ENCODE results near the gene PLCB4.
A peak's percentile ranks its signal among the peaks of the same experiment; 100 is the strongest.

Gene PLCB4

GRCh38 chr20:9172851-9173250 lies 104.0 kb downstream of the PLCB4 start:
- no peak overlapping the region for H3K4me3 ChIP-seq (ENCODE audit: low read depth, low read length)
- no peak overlapping the region for H3K27ac ChIP-seq (ENCODE audit: low read depth, low read length)
- no peaks in the 10 kb centered on the region for H3K36me3 ChIP-seq (ENCODE audit: control insufficient read depth, insufficient read depth, low read length)
- no peaks in the 10 kb centered on the region for H3K27me3 ChIP-seq (ENCODE audit: control insufficient read depth, insufficient read depth, low read length)
- H3K9ac ChIP-seq (ENCODE audit: low read length), result no peak overlapping the region
- no peaks in the 10 kb centered on the region for H3K9me3 ChIP-seq (ENCODE audit: control insufficient read depth, insufficient read depth, low read depth, low read length)
- H3K4me1 ChIP-seq (ENCODE audit: control insufficient read depth, insufficient read depth, low read length), result no peaks in the 10 kb centered on the region

- Histone ChIP-seq H3K4me1 (ENCODE audit: control insufficient read depth, insufficient read depth, low read length) (peaks cover 24% of the 10 kb centered on the region), H3K27me3 (ENCODE audit: control insufficient read depth, insufficient read depth, low read length) (no peaks in the 10 kb centered on the region), H3K36me3 (ENCODE audit: control insufficient read depth, insufficient read depth, low read length) (no peaks in the 10 kb centered on the region), H3K27ac (ENCODE audit: low read depth, low read length) (no peak overlapping the region), H3K4me3 (ENCODE audit: low read depth, low read length) (no peak overlapping the region), H3K9me3 (ENCODE audit: control insufficient read depth, insufficient read depth, low read depth, low read length) (no peaks in the 10 kb centered on the region), H3K9ac (ENCODE audit: low read length) (no peak overlapping the region)
Observed at GRCh38 chr20:9177278-9177677, 108.4 kb downstream of the PLCB4 start.

- Histone ChIP-seq H3K9me3 (ENCODE audit: control insufficient read depth, insufficient read depth, low read depth, low read length) (no peaks in the 10 kb centered on the region), H3K36me3 (ENCODE audit: control insufficient read depth, insufficient read depth, low read length) (no peaks in the 10 kb centered on the region), H3K4me1 (ENCODE audit: control insufficient read depth, insufficient read depth, low read length) (peaks cover 24% of the 10 kb centered on the region), H3K27me3 (ENCODE audit: control insufficient read depth, insufficient read depth, low read length) (no peaks in the 10 kb centered on the region), H3K27ac (ENCODE audit: low read depth, low read length) (peak overlapping the region; percentile 41; the same call in 1 of the 2 replicates), H3K9ac (ENCODE audit: low read length) (no peak overlapping the region), H3K4me3 (ENCODE audit: low read depth, low read length) (no peak overlapping the region)
Observed at GRCh38 chr20:9179193-9179802, 110.4 kb downstream of the PLCB4 start.

- Histone ChIP-seq H3K27me3 (ENCODE audit: control insufficient read depth, insufficient read depth, low read length) (no peaks in the 10 kb centered on the region), H3K9me3 (ENCODE audit: control insufficient read depth, insufficient read depth, low read depth, low read length) (no peaks in the 10 kb centered on the region), H3K9ac (ENCODE audit: low read length) (no peak overlapping the region), H3K4me1 (ENCODE audit: control insufficient read depth, insufficient read depth, low read length) (peaks cover 24% of the 10 kb centered on the region), H3K4me3 (ENCODE audit: low read depth, low read length) (no peak overlapping the region), H3K27ac (ENCODE audit: low read depth, low read length) (peak overlapping the region; percentile 41), H3K36me3 (ENCODE audit: control insufficient read depth, insufficient read depth, low read length) (no peaks in the 10 kb centered on the region)
Observed at GRCh38 chr20:9179867-9180266, 111.0 kb downstream of the PLCB4 start.

GRCh38 chr20:9180481-9181257 lies 111.8 kb downstream of the PLCB4 start:
- Histone ChIP-seq H3K36me3 (ENCODE audit: control insufficient read depth, insufficient read depth, low read length) (no peaks in the 10 kb centered on the region), H3K4me3 (ENCODE audit: low read depth, low read length) (peak overlapping the region; percentile 13; the same call in 1 of the 2 replicates), H3K27ac (ENCODE audit: low read depth, low read length) (peak overlapping the region; percentile 41), H3K27me3 (ENCODE audit: control insufficient read depth, insufficient read depth, low read length) (no peaks in the 10 kb centered on the region), H3K9me3 (ENCODE audit: control insufficient read depth, insufficient read depth, low read depth, low read length) (no peaks in the 10 kb centered on the region), H3K4me1 (ENCODE audit: control insufficient read depth, insufficient read depth, low read length) (peaks cover 24% of the 10 kb centered on the region), H3K9ac (ENCODE audit: low read length) (no peak overlapping the region)

- no peak overlapping the region for H3K4me3 ChIP-seq (ENCODE audit: low read depth, low read length)
- H3K36me3 ChIP-seq (ENCODE audit: control insufficient read depth, insufficient read depth, low read length), result no peaks in the 10 kb centered on the region
- no peaks in the 10 kb centered on the region for H3K9me3 ChIP-seq (ENCODE audit: control insufficient read depth, insufficient read depth, low read depth, low read length)
- H3K27ac ChIP-seq (ENCODE audit: low read depth, low read length), result no peak overlapping the region
- peaks cover 12% of the 10 kb centered on the region for H3K4me1 ChIP-seq (ENCODE audit: control insufficient read depth, insufficient read depth, low read length)
- H3K27me3 ChIP-seq (ENCODE audit: control insufficient read depth, insufficient read depth, low read length), result no peaks in the 10 kb centered on the region
- H3K9ac ChIP-seq (ENCODE audit: low read length), result no peak overlapping the region
Observed at GRCh38 chr20:9185511-9185910, 116.6 kb downstream of the PLCB4 start.

GRCh38 chr20:9186396-9186795 lies 117.5 kb downstream of the PLCB4 start:
- Histone ChIP-seq H3K36me3 (ENCODE audit: control insufficient read depth, insufficient read depth, low read length) (no peaks in the 10 kb centered on the region), H3K4me1 (ENCODE audit: control insufficient read depth, insufficient read depth, low read length) (peaks cover 3% of the 10 kb centered on the region; the same call in 1 of the 2 replicates), H3K9me3 (ENCODE audit: control insufficient read depth, insufficient read depth, low read depth, low read length) (no peaks in the 10 kb centered on the region), H3K27ac (ENCODE audit: low read depth, low read length) (no peak overlapping the region), H3K9ac (ENCODE audit: low read length) (no peak overlapping the region), H3K4me3 (ENCODE audit: low read depth, low read length) (no peak overlapping the region), H3K27me3 (ENCODE audit: control insufficient read depth, insufficient read depth, low read length) (no peaks in the 10 kb centered on the region)

- no peak overlapping the region for H3K4me3 ChIP-seq (ENCODE audit: low read depth, low read length)
- H3K36me3 ChIP-seq (ENCODE audit: control insufficient read depth, insufficient read depth, low read length), result no peaks in the 10 kb centered on the region
- H3K9ac ChIP-seq (ENCODE audit: low read length), result no peak overlapping the region
- H3K9me3 ChIP-seq (ENCODE audit: control insufficient read depth, insufficient read depth, low read depth, low read length), result no peaks in the 10 kb centered on the region
- H3K27me3 ChIP-seq (ENCODE audit: control insufficient read depth, insufficient read depth, low read length), result no peaks in the 10 kb centered on the region
- no peak overlapping the region for H3K27ac ChIP-seq (ENCODE audit: low read depth, low read length)
- peaks cover 9% of the 10 kb centered on the region for H3K4me1 ChIP-seq (ENCODE audit: control insufficient read depth, insufficient read depth, low read length)
Observed at GRCh38 chr20:9195031-9195430, 126.1 kb downstream of the PLCB4 start.

- H3K27ac ChIP-seq (ENCODE audit: low read depth, low read length), result no peak overlapping the region
- no peaks in the 10 kb centered on the region for H3K27me3 ChIP-seq (ENCODE audit: control insufficient read depth, insufficient read depth, low read length)
- no peaks in the 10 kb centered on the region for H3K9me3 ChIP-seq (ENCODE audit: control insufficient read depth, insufficient read depth, low read depth, low read length)
- no peaks in the 10 kb centered on the region for H3K36me3 ChIP-seq (ENCODE audit: control insufficient read depth, insufficient read depth, low read length)
- no peak overlapping the region for H3K9ac ChIP-seq (ENCODE audit: low read length)
- H3K4me3 ChIP-seq (ENCODE audit: low read depth, low read length), result no peak overlapping the region
- peaks cover 13% of the 10 kb centered on the region for H3K4me1 ChIP-seq (ENCODE audit: control insufficient read depth, insufficient read depth, low read length)
Observed at GRCh38 chr20:9196110-9196509, 127.2 kb downstream of the PLCB4 start.

- H3K9ac ChIP-seq (ENCODE audit: low read length), result no peak overlapping the region
- H3K4me3 ChIP-seq (ENCODE audit: low read depth, low read length), result no peak overlapping the region
- peaks cover 13% of the 10 kb centered on the region for H3K4me1 ChIP-seq (ENCODE audit: control insufficient read depth, insufficient read depth, low read length)
- H3K27ac ChIP-seq (ENCODE audit: low read depth, low read length), result no peak overlapping the region
- no peaks in the 10 kb centered on the region for H3K36me3 ChIP-seq (ENCODE audit: control insufficient read depth, insufficient read depth, low read length)
- no peaks in the 10 kb centered on the region for H3K9me3 ChIP-seq (ENCODE audit: control insufficient read depth, insufficient read depth, low read depth, low read length)
- H3K27me3 ChIP-seq (ENCODE audit: control insufficient read depth, insufficient read depth, low read length), result no peaks in the 10 kb centered on the region
Observed at GRCh38 chr20:9198460-9198859, 129.6 kb downstream of the PLCB4 start.

GRCh38 chr20:9200196-9200595 lies 131.3 kb downstream of the PLCB4 start:
- no peaks in the 10 kb centered on the region for H3K27me3 ChIP-seq (ENCODE audit: control insufficient read depth, insufficient read depth, low read length)
- H3K36me3 ChIP-seq (ENCODE audit: control insufficient read depth, insufficient read depth, low read length), result no peaks in the 10 kb centered on the region
- H3K27ac ChIP-seq (ENCODE audit: low read depth, low read length), result no peak overlapping the region
- no peaks in the 10 kb centered on the region for H3K9me3 ChIP-seq (ENCODE audit: control insufficient read depth, insufficient read depth, low read depth, low read length)
- no peak overlapping the region for H3K4me3 ChIP-seq (ENCODE audit: low read depth, low read length)
- no peak overlapping the region for H3K9ac ChIP-seq (ENCODE audit: low read length)
- H3K4me1 ChIP-seq (ENCODE audit: control insufficient read depth, insufficient read depth, low read length), result peaks cover 13% of the 10 kb centered on the region

Measured in HUES6 (cell line).